RWPE1 (cell line): ENCODE results near the gene RPLP2.

Source experiments
- CTCF ChIA-PET: fragments of 350-600 bp; sonication (Branson Sonifier 250); formaldehyde crosslinking; extraction: SDS; loops from one replicate; lab custom pipeline; 2021; lab: Yijun Ruan, JAX
- POLR2A ChIA-PET: fragments of 400-600 bp; formaldehyde crosslinking; extraction: SDS; loops from one replicate; lab custom pipeline; 2020; ENCODE audit warnings: antibody characterized with exemption; ENCODE audit not compliant: low non-redundant PET; lab: Yijun Ruan, JAX
- DNase-seq: peaks from one replicate; pipeline ENCODE4 v3.0.0; 2012; ENCODE audit warnings: low spot score
- H3K27ac ChIP-seq: fragments of 450-650 bp; 2 replicates; pipeline ENCODE4 v1.5.1; 2017
- CTCF ChIP-seq: fragments of 450-650 bp; conservative IDR thresholded peaks from 2 replicates; pipeline ENCODE4 v1.5.1; 2017; ENCODE audit warnings: low read depth, mild to moderate bottlenecking

The RPLP2 gene

GRCh38 chr11:772429-773390 is 37.1 kb upstream of the RPLP2 start:
- peak overlapping the region; percentile 81 for H3K27ac ChIP-seq
- no peak for TF ChIP-seq CTCF
- POLR2A ChIA-PET = no interaction called here
- no peak for DNase-seq
- CTCF ChIA-PET = no interaction called here

GRCh38 chr11:773425-773824 is 36.3 kb upstream of the RPLP2 start:
- H3K27ac ChIP-seq = peak overlapping the region; percentile 81
- no peak for DNase-seq
- TF ChIP-seq CTCF = no peak
- CTCF ChIA-PET = interaction anchor here (0.6 kb wide), 2 partner anchors 18 to 133 kb away, joined by 4 read pairs; no protein-coding TSS in a partner anchor
- POLR2A ChIA-PET = no interaction called here

- ChIA-PET POLR2A (no interaction called here), CTCF (interaction anchor here (0.6 kb wide), 2 partner anchors 19 to 133 kb away, joined by 4 read pairs; no protein-coding TSS in a partner anchor)
- DNase-seq = no peak
- peak overlapping the region; percentile 81 for H3K27ac ChIP-seq
- TF ChIP-seq CTCF = no peak
These were observed 35.9 kb upstream of the RPLP2 start for GRCh38 chr11:773830-774229.

GRCh38 chr11:774873-775592 is 34.7 kb upstream of the RPLP2 start:
- peak overlapping the region; percentile 81 for H3K27ac ChIP-seq
- DNase-seq = peak; percentile 72
- CTCF ChIA-PET = interaction anchor here (0.6 kb wide), 2 partner anchors 73 to 104 kb away, joined by 3 read pairs; no protein-coding TSS in a partner anchor
- TF ChIP-seq CTCF = no peak
- POLR2A ChIA-PET = interaction anchor here (0.6 to 1.0 kb wide), 2 partner anchors 9 to 14 kb away, joined by 3 read pairs; no protein-coding TSS in a partner anchor

GRCh38 chr11:776263-776560 is 33.6 kb upstream of the RPLP2 start:
- peak overlapping the region; percentile 81 for H3K27ac ChIP-seq
- DNase-seq = no peak
- POLR2A ChIA-PET = no interaction called here
- TF ChIP-seq CTCF = no peak
- CTCF ChIA-PET = no interaction called here

- CTCF ChIA-PET = no interaction called here
- POLR2A ChIA-PET = no interaction called here
These were observed 33.0 kb upstream of the RPLP2 start for GRCh38 chr11:776561-777287.

More at GRCh38 chr11:776561-777287, 33.0 kb upstream of the RPLP2 start:
- TF ChIP-seq CTCF = no peak
- DNase-seq = no peak
- H3K27ac ChIP-seq = peak overlapping the region; percentile 81
